Measurements from ENCODE around the gene MBP. TPM values are rescaled to one million over a fixed set of nuclear protein-coding genes. Genes with fewer than 3 reads are reported as not detected.

Gene MBP
- total and polyA plus RNA-seq, 2 donors (not counting 3 experiments of a cell fraction or from before 2014, with no cell fraction given): 1.7 to 2.3 TPM

DNA sequence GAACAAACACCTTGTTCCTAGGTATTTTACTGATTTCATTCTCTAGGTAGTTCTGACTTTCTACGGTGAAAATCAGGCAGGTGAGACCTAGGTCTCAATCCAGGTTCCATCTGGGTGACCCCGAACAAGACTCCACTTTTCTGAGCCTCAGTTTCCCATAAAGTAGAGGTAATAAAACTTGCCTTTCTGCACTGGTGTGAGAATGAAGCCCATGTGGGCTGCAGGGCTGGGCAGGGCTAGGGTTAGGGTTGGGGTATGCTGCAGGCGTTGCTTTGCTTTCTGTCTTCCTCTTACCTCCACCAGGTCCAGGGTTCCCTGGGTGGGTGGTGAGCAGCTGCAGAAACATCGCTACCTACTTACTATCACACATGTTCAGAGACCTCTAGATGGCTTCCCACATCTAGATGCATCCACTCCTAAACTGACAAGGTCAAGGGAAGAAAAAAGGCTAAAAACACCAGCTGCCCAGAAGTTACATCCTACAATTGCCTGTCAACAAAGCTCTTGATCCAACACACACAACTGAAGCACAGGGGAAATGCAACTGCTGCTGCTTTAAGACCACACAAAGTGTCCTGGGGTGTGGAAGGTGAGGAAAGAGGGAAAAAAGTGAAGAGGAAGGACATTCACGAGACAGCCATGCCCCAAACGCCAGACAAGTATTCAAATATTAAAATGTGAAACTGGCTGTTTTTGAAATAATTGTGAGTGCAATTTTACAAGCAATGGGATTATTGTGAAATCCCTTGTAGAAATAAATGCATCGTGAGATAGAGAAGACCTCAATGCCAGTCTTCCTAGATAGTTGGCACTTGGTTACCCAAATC, 23.5 kb downstream of the MBP start:
- no peaks in the 10 kb centered on the region for H3K79me2 ChIP-seq (ENCODE audit: control insufficient read depth, insufficient read depth, low read length)
- no peaks in the 10 kb centered on the region for H3K36me3 ChIP-seq (ENCODE audit: control insufficient read depth in 2 of 2, extremely low read depth in 1 of 2, insufficient read depth in 2 of 2, low read length in 2 of 2)
- TF ChIP-seq, protein P1, sequence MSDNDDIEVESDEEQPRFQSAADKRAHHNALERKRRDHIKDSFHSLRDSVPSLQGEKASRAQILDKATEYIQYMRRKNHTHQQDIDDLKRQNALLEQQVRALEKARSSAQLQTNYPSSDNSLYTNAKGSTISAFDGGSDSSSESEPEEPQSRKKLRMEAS (IDR thresholded peaks at IDR 0.05; ENCODE audit: insufficient read depth, insufficient read length): no peak
- TF ChIP-seq POLR2A (IDR thresholded peaks at IDR 0.05; ENCODE audit: low read depth, low read length) (no peak), GATA2 (IDR thresholded peaks at IDR 0.05; ENCODE audit: insufficient read depth, insufficient read length, low read depth, low read length) (no peak)
- H3K4me1 ChIP-seq (ENCODE audit: control insufficient read depth, extremely low read depth, insufficient read depth, low read length): peaks cover 9% of the 10 kb centered on the region
- dilution Hi-C loops (cut with MboI; ENCODE audit: extremely low pct_ligation_motif_present, low sequenced_read_pairs): no loop called here
- H3K27ac ChIP-seq (ENCODE audit: insufficient read depth, low read depth, low read length): no peak overlapping the region
- H3K27me3 ChIP-seq (ENCODE audit: control insufficient read depth in 2 of 2, insufficient read depth in 2 of 2, low read length in 2 of 2): no peaks in the 10 kb centered on the region
- no peaks in the 10 kb centered on the region for H3K9me3 ChIP-seq (replicated peaks; ENCODE audit: control insufficient read depth, insufficient read depth, low read length)
- no peak overlapping the region for H3K4me2 ChIP-seq (ENCODE audit: insufficient read depth, low read length)
- H3K9ac ChIP-seq (replicated peaks; ENCODE audit: extremely low read depth, insufficient read depth, low read length): no peak overlapping the region
- no peak for FAIRE-seq
- BruUV-seq (replicated peaks): no TSS peak
- H3K9me1 ChIP-seq (replicated peaks; ENCODE audit: control insufficient read depth, extremely low read depth, insufficient read depth, low read length): no peaks in the 10 kb centered on the region
- DNase-seq (ENCODE audit: low read depth, low spot score): no peak
- H3K4me3 ChIP-seq (replicated peaks in 1 of 3; ENCODE audit: insufficient read depth in 1 of 3, low read depth in 1 of 3, low read length in 3 of 3): no peak overlapping the region
- H4K20me1 ChIP-seq (replicated peaks; ENCODE audit: control insufficient read depth, extremely low read depth, insufficient read depth, low read length): no peaks in the 10 kb centered on the region
- H2AFZ ChIP-seq (ENCODE audit: low read depth, low read length): no peak overlapping the region
- POLR2A ChIA-PET: no interaction called here
- CTCF ChIA-PET: no interaction called here
- intact Hi-C loops (cut with micrococcal nuclease): no loop called here

GRCh38 chr18:77108001-77108692, 24.4 kb downstream of the MBP start:
- DNase-seq (ENCODE audit: low read depth, low spot score): no peak
- no peaks in the 10 kb centered on the region for H3K9me3 ChIP-seq (replicated peaks; ENCODE audit: control insufficient read depth, insufficient read depth, low read length)
- no peak overlapping the region for H3K4me2 ChIP-seq (ENCODE audit: insufficient read depth, low read length)
- H3K36me3 ChIP-seq (ENCODE audit: control insufficient read depth in 2 of 2, extremely low read depth in 1 of 2, insufficient read depth in 2 of 2, low read length in 2 of 2): no peaks in the 10 kb centered on the region
- FAIRE-seq: no peak
- H3K4me1 ChIP-seq (ENCODE audit: control insufficient read depth, extremely low read depth, insufficient read depth, low read length): peaks cover 16% of the 10 kb centered on the region
- H4K20me1 ChIP-seq (replicated peaks; ENCODE audit: control insufficient read depth, extremely low read depth, insufficient read depth, low read length): no peaks in the 10 kb centered on the region
- intact Hi-C loops (cut with micrococcal nuclease) (no loop called here), dilution Hi-C loops (cut with MboI; ENCODE audit: extremely low pct_ligation_motif_present, low sequenced_read_pairs) (no loop called here)
- TF ChIP-seq, protein P1 (IDR thresholded peaks at IDR 0.05; ENCODE audit: insufficient read depth, insufficient read length): no peak
- TF ChIP-seq EZH2 (IDR thresholded peaks at IDR 0.05; ENCODE audit: borderline replicate concordance, low read depth, low read length, severe bottlenecking) (no peak), POLR2AphosphoS5 (IDR thresholded peaks at IDR 0.05; ENCODE audit: insufficient read depth, low read depth, low read length) (no peak), MYC (IDR thresholded peaks at IDR 0.05; ENCODE audit: low read depth, low read length) (no peak), POLR2A (IDR thresholded peaks at IDR 0.05; ENCODE audit: low read depth, low read length) (no peak), FOS (IDR thresholded peaks at IDR 0.05; ENCODE audit: borderline replicate concordance, insufficient read depth, low read length) (no peak), GATA2 (IDR thresholded peaks at IDR 0.05; ENCODE audit: insufficient read depth, insufficient read length, low read depth, low read length) (no peak), JUN (IDR thresholded peaks at IDR 0.05; ENCODE audit: borderline replicate concordance, insufficient read depth, insufficient read length, low read depth) (no peak)
- TF ChIP-seq, protein P2, sequence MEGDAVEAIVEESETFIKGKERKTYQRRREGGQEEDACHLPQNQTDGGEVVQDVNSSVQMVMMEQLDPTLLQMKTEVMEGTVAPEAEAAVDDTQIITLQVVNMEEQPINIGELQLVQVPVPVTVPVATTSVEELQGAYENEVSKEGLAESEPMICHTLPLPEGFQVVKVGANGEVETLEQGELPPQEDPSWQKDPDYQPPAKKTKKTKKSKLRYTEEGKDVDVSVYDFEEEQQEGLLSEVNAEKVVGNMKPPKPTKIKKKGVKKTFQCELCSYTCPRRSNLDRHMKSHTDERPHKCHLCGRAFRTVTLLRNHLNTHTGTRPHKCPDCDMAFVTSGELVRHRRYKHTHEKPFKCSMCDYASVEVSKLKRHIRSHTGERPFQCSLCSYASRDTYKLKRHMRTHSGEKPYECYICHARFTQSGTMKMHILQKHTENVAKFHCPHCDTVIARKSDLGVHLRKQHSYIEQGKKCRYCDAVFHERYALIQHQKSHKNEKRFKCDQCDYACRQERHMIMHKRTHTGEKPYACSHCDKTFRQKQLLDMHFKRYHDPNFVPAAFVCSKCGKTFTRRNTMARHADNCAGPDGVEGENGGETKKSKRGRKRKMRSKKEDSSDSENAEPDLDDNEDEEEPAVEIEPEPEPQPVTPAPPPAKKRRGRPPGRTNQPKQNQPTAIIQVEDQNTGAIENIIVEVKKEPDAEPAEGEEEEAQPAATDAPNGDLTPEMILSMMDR (IDR thresholded peaks at IDR 0.05; ENCODE audit: extremely low read depth in 1 of 2, insufficient read depth in 1 of 2, low read depth in 1 of 2, low read length in 2 of 2): no peak
- H2AFZ ChIP-seq (ENCODE audit: low read depth, low read length): no peak overlapping the region
- ChIA-PET POLR2A (no interaction called here), CTCF (interaction anchor here (0.9 kb wide), 1 partner anchor 99 kb away, joined by 3 read pairs; no protein-coding TSS in a partner anchor)
- H3K27ac ChIP-seq (ENCODE audit: insufficient read depth, low read depth, low read length): no peak overlapping the region
- BruUV-seq (replicated peaks): no TSS peak
- H3K9ac ChIP-seq (replicated peaks; ENCODE audit: extremely low read depth, insufficient read depth, low read length): no peak overlapping the region
- H3K4me3 ChIP-seq (replicated peaks in 1 of 3; ENCODE audit: insufficient read depth in 1 of 3, low read depth in 1 of 3, low read length in 3 of 3): no peak overlapping the region
- H3K27me3 ChIP-seq (ENCODE audit: control insufficient read depth in 2 of 2, insufficient read depth in 2 of 2, low read length in 2 of 2): no peaks in the 10 kb centered on the region
- no peaks in the 10 kb centered on the region for H3K79me2 ChIP-seq (ENCODE audit: control insufficient read depth, insufficient read depth, low read length)
- no peaks in the 10 kb centered on the region for H3K9me1 ChIP-seq (replicated peaks; ENCODE audit: control insufficient read depth, extremely low read depth, insufficient read depth, low read length)

Data from endothelial cell of umbilical vein (primary cell).